Stimulated activated CD8-positive, alpha-beta memory T cell treated with anti-CD3 and anti-CD28 coated beads, Interleukin-15, amount 100 ng/mL, for 4 hours (primary cell): ENCODE data around the gene DDR2.
"Not testable (repeated sequence)": the region's sequence is repeated elsewhere in the genome, so short reads cannot be mapped to it uniquely, and the experiment has no call there.

Experiments
- DNase-seq, 2 donors: peaks; one replicate each; pipeline ENCODE4 v3.0.0-alpha.2; 2020; ENCODE audit warnings: low read depth in 2 of 2

Gene DDR2

DNA sequence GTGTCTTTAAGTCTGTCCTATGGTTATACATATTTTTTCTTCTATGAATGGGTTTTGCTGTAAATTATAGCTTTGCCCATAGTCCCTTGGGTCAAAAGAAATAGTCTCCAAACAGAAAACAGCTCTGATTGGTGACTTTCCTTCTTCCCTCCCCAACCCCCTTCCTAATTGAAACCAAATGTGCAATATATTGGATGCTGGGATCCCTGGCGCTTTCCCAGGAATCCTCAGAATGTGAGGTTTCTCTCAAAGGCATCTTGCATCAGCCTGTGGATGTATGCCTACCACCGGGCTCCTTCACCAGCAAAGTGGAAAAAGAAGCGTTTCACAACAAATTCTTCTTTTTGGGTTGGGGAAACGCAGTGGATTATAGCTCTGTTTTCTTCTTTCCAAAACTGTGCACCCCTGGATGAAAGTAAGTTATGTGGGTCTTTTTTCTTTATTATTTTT, at the start of gene DDR2:
Gene DDR2, plus strand, starts transcription at position 248 of the 450 bp plus-strand sequence. CDS start 86,600 bp downstream, outside the sequence.
- DNase-seq: no peak

GRCh38 chr1:162582901-162583300, 49.4 kb upstream of the DDR2 start:
- not testable (repeated sequence) for DNase-seq

DNA sequence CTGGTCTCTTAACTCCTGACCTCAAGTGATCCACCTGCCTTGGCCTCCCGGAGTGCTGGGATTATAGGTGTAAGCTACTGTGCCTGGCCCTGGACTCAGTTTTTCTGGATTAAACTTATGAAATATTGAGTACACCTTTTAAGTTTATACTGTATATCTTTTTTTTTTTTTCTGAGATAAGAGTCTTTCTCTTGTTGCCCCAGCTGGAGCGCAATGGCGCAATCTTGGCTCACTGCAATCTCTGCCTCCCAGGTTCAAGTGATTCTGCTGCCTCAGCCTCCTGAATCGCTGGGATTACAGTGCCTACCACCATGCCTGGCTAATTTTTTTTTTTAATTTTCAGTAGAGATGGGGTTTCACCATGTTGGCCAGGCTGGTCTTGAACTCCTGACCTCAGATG, 47.2 kb upstream of the DDR2 start:
- DNase-seq: not testable (repeated sequence)

- DNase-seq: no peak
Observed at GRCh38 chr1:162587347-162587746, 44.9 kb upstream of the DDR2 start.

GRCh38 chr1:162587761-162588260, 44.5 kb upstream of the DDR2 start:
- no peak for DNase-seq

GRCh38 chr1:162590101-162590500, 42.2 kb upstream of the DDR2 start:
- DNase-seq: no peak

- DNase-seq: no peak
Observed at GRCh38 chr1:162590686-162591085, 41.6 kb upstream of the DDR2 start.

- no peak for DNase-seq
Observed at GRCh38 chr1:162596514-162597170, 35.6 kb upstream of the DDR2 start.

GRCh38 chr1:162599451-162599850, 32.8 kb upstream of the DDR2 start:
- DNase-seq: no peak

- not testable (repeated sequence) for DNase-seq
Observed at GRCh38 chr1:162603117-162603516, 29.1 kb upstream of the DDR2 start.

GRCh38 chr1:162605225-162605927, 26.9 kb upstream of the DDR2 start:
- no peak for DNase-seq

DNA sequence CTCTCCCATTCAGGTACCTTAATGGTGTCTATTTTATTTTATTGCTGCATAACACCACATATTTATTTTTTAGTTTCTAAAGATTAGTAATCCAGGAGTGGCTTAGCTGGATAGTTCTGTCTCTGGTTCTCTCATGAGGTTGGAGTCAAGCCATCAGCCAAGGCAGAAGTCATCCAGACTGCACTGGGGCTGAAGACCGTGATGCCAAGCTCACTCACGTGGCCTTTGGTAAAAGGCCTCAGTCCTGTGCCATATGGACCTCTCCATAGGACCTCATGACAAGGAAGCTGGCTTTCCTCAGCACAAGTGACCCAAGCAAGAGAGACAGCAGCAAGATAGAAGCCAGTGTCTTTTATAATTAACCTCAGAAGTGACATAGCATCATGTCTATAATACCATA, 23.0 kb upstream of the DDR2 start:
- no peak for DNase-seq

- DNase-seq: no peak
Observed at GRCh38 chr1:162612606-162613400, 19.5 kb upstream of the DDR2 start.

- no peak for DNase-seq
Observed at GRCh38 chr1:162616848-162617247, 15.4 kb upstream of the DDR2 start.

DNA sequence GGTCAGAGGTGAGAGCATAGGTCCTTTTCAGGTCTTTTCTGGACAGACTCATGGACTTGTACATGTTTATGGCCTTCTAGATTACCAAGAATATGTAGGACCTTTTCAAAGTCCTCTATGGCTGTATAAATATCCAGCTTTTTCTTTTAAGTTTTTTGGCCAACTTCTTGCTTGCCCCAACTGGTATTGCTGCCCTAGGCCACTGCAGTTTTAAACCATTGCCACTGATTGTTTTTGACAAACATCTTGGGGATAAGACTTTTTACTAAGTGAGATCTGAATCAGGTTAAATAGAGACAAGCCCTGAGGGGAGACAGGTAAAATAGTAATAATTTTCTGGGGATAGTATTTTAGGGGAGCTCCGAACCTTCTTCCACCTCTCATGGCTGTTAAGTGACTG, 14.8 kb upstream of the DDR2 start:
- DNase-seq: no peak

GRCh38 chr1:162619076-162619475, 13.2 kb upstream of the DDR2 start:
- DNase-seq: no peak

- DNase-seq: no peak
Observed at GRCh38 chr1:162621256-162621655, 11.0 kb upstream of the DDR2 start.

DNA sequence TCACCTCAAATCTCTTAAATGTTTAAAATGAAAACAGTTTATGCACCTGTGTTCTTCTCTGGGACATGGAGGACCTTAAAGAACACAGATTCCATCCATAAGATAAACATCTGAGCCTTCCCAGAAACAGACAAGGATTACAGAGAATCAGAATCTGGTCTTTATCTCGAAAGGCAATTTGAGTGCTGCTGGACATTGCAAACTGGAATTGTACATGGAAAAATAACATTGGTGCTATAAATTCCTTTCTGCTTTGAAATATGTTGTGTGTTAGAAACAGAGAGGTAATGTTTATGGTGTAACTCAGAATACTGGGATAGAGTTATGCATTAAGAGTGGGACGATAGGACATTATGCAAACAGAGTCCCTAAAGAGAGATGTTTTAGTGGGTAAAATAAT, 6.6 kb upstream of the DDR2 start:
- DNase-seq: no peak

- DNase-seq: no peak
Observed at GRCh38 chr1:162626094-162626493, 6.2 kb upstream of the DDR2 start.

- no peak for DNase-seq
Observed at GRCh38 chr1:162626761-162627160, 5.5 kb upstream of the DDR2 start.

DNA sequence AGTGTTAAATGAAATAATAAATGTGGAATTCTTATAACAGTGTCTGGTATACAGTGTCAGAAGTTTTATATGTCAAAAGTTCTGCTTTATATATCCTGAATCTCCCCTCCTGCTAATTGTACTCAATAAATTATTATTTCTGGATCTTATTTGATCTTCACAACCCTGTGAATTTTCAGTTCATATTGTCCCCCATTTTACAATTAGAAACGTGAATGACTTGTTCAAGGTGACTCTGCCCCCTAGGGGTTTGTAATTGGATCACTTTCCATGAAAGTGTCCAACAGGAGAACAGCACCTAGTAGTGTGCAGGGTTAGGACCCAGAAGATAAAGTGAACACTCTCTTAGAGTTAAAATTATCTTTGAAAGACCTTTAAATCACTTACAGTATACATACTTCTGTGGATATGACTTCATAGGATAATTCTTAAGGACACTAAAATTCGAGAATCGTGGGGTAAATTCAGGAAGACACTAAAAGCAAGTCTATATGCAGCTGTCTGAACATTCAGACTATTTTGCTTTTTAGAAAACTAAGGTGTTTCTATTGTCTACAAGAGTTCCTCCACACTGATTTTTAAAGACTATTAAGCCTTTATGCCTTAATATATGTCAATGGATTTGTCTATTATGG, 4.5 kb upstream of the DDR2 start:
- no peak for DNase-seq

GRCh38 chr1:162629077-162629627, 3.1 kb upstream of the DDR2 start:
- DNase-seq: no peak
